Epithelial cell of esophagus (primary cell): ENCODE measurements around the gene DLX2.

Experiments
- DNase-seq: peaks from one replicate; pipeline ENCODE4 v3.0.0; 2010; ENCODE audit warnings: low read depth
- H3K4me3 ChIP-seq: 2 replicates; pipeline ENCODE4 v1.5.1; 2011; ENCODE audit warnings: mild to moderate bottlenecking, low read length, control low read depth
- TF ChIP-seq, protein P1 (sequence below): IDR thresholded peaks from 2 replicates; pipeline ENCODE4 v1.5.1; 2011; ENCODE audit warnings: low read depth, mild to moderate bottlenecking, low read length, control low read depth, inconsistent platforms; ENCODE audit not compliant: insufficient read depth; ENCODE audit errors: missing control alignments

The DLX2 gene

DNA sequence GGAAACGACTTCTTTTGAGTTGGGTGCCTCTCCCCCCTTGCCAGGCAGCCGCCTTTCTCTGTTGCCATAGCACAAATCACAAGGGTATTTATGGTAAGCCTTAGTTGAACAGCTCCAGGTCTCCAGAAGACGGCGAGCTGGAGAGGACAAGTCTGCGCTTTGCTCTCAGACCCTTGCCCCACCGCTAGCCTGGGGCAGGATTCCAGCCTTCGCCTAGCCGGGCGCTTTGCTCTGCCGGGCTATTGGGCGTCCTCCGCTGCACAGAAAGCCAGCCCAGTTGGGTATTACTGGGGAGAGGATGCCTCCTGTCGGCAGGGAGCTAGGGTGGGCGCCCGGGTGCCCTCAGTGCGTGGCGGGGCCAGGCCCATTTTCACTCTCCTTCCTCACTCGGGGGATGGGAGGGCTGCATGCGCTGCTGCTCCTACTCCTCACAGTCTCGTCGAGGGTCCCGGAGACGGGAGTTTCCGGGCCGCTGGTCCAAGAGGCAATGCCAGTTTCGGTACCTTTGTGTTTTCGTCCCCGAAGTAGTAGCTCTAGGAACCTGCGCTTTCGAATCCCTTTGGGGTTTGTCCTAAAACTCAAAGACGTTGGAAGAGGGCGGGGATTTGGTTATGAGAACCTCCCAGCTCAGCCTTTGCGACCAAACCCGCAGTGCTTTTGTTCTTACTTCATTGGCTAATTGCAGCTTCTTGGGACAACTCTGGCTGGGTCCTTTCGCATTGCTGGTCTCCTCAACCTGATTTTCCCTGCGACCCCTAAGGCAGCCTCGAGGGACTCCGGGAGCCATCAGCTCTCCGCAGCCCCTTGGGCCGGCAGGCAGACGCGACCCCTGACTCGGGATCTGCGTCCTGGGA is 3.6 kb upstream of the DLX2 start:
- DNase-seq: peak; percentile 50
- TF ChIP-seq, protein P1, sequence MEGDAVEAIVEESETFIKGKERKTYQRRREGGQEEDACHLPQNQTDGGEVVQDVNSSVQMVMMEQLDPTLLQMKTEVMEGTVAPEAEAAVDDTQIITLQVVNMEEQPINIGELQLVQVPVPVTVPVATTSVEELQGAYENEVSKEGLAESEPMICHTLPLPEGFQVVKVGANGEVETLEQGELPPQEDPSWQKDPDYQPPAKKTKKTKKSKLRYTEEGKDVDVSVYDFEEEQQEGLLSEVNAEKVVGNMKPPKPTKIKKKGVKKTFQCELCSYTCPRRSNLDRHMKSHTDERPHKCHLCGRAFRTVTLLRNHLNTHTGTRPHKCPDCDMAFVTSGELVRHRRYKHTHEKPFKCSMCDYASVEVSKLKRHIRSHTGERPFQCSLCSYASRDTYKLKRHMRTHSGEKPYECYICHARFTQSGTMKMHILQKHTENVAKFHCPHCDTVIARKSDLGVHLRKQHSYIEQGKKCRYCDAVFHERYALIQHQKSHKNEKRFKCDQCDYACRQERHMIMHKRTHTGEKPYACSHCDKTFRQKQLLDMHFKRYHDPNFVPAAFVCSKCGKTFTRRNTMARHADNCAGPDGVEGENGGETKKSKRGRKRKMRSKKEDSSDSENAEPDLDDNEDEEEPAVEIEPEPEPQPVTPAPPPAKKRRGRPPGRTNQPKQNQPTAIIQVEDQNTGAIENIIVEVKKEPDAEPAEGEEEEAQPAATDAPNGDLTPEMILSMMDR: peak; percentile 40
- peak overlapping the region; percentile 25 for H3K4me3 ChIP-seq

DNA sequence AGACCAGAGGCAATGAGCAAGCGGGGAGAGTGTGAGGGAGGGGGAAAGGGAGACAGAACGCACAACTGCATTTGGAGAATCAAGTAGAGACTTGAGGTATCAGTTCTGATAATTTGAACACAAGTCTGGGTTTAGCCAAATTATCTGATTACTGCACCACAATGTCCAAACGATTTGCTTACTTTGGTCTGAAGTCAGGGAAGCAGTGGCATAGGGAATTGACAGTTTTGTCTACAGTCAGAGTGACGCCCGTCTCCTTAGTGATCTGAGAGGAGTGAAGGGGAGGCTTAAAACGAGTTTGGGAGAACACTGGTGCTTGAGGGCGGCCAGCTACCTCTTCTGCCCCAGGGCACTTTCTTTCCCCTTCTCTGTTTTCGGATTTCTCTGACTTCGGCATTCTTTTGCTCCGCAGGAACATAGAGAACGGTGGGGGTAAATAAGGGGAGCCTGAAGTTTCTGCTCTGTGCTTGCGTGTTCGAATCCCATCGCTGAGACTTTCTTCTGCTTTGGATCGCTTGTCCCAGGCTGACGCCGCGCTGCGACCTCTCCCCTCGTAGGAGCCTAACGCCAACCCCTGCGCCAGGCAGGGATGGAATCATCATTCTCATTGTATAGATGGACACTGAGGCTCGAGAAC is 2.9 kb upstream of the DLX2 start:
- peak overlapping the region; percentile 25 for H3K4me3 ChIP-seq
- TF ChIP-seq, protein P1: no peak
- DNase-seq: no peak

DNA sequence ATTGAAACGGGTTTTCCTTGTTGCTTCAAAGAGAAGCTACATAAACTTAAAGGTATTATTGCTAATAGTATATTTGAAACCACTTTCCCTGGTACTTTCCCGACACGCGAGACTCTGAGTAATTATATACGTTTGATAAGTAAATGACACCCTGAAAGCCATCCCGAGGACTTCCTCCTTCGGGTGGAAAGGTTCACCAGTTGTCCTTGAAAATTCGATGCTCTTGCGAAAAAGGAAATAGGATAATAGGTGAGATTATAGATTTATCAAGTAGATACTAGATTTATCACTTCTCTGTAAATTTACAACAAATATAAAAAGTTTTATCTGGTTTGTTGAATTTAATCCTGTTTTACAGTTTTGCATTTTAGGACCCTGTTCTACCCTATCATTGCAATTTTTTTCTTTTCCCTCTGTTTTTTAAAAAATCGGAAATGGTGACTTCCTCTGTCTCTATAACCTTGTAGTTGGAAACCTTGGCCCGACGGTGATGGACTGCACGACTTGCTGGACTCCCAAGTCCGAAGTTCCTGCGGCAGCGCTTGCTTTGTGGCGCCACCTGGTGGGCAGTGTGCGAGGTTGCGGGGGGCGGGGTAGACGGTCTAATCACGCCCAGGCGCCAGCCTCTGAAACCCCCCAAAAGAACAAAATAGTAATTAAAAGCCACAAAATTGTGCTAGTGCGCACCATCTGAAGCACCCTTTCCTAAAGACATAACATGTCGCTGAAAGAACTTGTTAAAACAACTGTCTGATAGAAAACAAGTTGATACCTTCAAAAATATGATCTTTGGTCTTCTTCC is 972 bp upstream of the DLX2 start:
- TF ChIP-seq, protein P1: peak; percentile 89
- peak; percentile 84 for DNase-seq
- H3K4me3 ChIP-seq: peak overlapping the region; percentile 57

DNA sequence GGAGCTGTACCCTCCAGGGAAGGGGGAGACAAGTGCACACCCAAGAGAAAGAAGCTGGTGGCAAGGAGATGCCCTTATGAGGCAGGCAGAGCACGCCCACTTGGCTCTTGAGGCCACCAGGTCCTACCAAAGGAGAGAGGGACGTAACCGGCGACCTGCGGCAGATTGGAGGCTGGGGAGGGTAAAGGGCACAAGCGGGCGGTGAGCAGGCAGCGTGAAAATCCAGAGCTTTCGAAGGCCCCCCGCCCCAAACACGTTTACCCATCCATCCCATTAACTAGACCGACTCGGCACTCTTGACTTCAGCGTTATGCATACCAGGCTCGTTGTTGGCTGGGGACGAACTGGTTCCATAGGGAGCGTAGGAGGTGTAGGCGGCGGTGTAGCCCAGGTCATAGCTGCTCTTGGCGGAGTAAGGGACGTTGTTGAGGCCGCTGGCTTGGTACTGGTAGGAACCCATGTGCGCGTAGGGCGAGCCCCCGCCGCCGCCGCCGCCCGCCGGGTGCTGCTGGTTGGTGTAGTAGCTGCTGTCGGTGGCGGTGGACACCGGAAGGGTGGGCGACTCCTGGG is 794 bp downstream of the DLX2 start:
- peak overlapping the region; percentile 57 for H3K4me3 ChIP-seq
- DNase-seq: no peak
- TF ChIP-seq, protein P1: no peak

DNA sequence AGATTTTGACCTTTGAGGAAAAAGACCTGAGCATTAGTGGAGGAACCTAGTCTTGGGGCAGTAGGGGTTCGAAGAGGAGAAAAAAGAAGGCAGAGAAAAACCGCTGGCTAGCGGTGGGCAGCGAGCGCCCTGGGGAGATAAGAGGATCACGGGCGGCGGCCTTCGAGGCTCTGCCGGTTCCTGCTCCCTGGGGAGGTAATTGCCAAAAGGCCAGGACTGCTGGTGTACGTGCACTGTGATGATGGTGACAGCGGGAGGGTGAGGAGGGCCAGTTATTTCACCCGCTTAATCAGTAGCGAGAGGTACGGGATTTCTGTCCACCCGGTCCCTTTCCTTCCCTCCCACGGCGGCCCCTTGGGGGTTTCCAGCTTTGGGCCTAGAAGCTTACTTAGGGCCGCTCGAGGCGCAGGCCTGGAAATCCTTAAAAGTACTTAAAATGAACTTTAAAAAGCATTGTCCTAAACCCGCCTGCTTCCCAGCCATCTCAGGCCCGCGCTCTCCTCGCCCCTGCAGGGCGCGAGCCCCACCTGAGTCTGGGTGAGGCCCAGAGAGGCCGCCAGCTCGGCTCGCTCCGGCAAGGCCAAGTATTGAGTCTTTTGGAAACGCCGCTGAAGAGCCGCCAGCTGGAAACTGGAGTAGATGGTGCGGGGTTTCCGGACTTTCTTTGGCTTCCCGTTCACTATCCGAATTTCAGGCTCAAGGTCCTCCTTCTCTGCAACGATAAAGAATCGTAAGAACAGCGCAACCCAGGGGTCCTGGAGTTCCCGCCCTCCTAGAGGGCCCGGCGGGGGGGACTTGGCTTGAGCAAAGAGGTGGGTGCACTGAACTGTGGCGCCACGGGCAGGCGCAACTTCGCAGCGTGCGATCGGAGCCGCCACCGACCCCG is 1.5 kb downstream of the DLX2 start:
- peak overlapping the region; percentile 57 for H3K4me3 ChIP-seq
- TF ChIP-seq, protein P1: no peak
- DNase-seq: no peak
